ENCODE results near the gene IFT122. TPM values are rescaled to one million over a fixed set of nuclear protein-coding genes. Genes with fewer than 3 reads are reported as not detected.
"Not testable (repeated sequence)": the region's sequence is repeated elsewhere in the genome, so short reads cannot be mapped to it uniquely, and the experiment has no call there.

The IFT122 gene
- total and polyA plus RNA-seq, 12 donors, result 15.7 to 38.4 (median 23.6) TPM

DNA sequence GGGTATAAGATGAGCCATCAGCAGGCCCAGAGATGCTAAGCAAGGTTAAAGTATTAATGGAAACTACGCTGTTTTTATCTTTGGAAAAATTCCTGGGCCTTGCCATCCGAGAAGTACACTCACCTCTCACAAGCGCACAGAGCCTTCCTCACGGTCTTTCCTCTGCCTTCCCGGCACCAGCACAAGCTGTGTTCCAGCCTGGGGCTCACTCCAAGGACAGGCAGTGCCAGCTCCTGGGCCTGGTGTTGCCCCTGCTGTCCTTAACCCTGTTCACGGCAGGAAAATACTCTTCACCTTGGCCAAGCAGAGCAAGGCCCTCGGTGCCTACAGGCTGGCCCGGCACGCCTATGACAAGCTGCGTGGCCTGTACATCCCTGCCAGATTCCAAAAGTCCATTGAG lies 74.1 kb downstream of the IFT122 start:
- Histone ChIP-seq H3K27me3 (no peaks in the 10 kb centered on the region), H3K4me3 (no peak overlapping the region), H3K36me3 (replicated peaks in 1 of 2) (peaks cover 0 to 23% of the 10 kb centered on the region in 2 donors), H3K4me1 (replicated peaks in 1 of 2) (no peaks in the 10 kb centered on the region), H3K9me3 (replicated peaks in 1 of 3) (no peaks in the 10 kb centered on the region), H3K27ac (no peak overlapping the region)
- peak in 2 of 7 donors; percentile 53 to 54 for DNase-seq
- TF ChIP-seq, protein P1, sequence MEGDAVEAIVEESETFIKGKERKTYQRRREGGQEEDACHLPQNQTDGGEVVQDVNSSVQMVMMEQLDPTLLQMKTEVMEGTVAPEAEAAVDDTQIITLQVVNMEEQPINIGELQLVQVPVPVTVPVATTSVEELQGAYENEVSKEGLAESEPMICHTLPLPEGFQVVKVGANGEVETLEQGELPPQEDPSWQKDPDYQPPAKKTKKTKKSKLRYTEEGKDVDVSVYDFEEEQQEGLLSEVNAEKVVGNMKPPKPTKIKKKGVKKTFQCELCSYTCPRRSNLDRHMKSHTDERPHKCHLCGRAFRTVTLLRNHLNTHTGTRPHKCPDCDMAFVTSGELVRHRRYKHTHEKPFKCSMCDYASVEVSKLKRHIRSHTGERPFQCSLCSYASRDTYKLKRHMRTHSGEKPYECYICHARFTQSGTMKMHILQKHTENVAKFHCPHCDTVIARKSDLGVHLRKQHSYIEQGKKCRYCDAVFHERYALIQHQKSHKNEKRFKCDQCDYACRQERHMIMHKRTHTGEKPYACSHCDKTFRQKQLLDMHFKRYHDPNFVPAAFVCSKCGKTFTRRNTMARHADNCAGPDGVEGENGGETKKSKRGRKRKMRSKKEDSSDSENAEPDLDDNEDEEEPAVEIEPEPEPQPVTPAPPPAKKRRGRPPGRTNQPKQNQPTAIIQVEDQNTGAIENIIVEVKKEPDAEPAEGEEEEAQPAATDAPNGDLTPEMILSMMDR (IDR thresholded peaks at IDR 0.05), result no peak
- TF ChIP-seq POLR2A (IDR thresholded peaks at IDR 0.05), result no peak
- 85 to 94% (median 91%) methylated on average over 6 to 10 of the region's 10 CpGs for whole genome bisulfite sequencing, 4 donors
- intact Hi-C loops (cut with DNase I), result no loop called here

DNA sequence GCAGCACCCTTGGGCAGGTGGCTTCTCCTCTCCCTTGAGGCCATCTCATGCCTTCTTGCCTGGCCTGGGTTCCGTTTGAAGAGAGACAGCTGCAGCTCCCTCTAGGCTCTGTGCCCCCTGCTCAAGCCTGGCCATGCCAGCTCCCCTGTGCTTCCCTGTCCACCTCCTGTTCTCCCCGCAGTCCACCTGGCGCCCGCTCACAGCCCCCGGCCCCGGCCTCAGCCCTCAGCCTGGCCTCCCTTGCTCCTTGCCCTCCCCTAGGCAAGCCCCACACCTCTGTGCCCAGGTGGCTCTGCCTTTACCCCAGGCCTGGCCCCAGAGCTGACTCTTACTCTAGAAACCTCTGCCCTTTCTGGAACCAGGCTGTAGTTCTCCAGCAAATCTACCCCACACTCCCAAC lies 74.5 kb downstream of the IFT122 start:
- Histone ChIP-seq H3K9me3 (replicated peaks in 1 of 3) (no peaks in the 10 kb centered on the region), H3K36me3 (replicated peaks in 1 of 2) (peaks cover 0 to 27% of the 10 kb centered on the region in 2 donors), H3K27me3 (no peaks in the 10 kb centered on the region), H3K27ac (no peak overlapping the region), H3K4me1 (replicated peaks in 1 of 2) (no peaks in the 10 kb centered on the region), H3K4me3 (no peak overlapping the region)
- DNase-seq, result no peak
- WGBS, 4 donors, result 95 to 96% (median 96%) methylated on average over 5 to 6 of the region's 6 CpGs
- TF ChIP-seq, protein P1 (IDR thresholded peaks at IDR 0.05), result no peak
- no peak for TF ChIP-seq POLR2A (IDR thresholded peaks at IDR 0.05)
- intact Hi-C loops (cut with DNase I), result no loop called here

DNA sequence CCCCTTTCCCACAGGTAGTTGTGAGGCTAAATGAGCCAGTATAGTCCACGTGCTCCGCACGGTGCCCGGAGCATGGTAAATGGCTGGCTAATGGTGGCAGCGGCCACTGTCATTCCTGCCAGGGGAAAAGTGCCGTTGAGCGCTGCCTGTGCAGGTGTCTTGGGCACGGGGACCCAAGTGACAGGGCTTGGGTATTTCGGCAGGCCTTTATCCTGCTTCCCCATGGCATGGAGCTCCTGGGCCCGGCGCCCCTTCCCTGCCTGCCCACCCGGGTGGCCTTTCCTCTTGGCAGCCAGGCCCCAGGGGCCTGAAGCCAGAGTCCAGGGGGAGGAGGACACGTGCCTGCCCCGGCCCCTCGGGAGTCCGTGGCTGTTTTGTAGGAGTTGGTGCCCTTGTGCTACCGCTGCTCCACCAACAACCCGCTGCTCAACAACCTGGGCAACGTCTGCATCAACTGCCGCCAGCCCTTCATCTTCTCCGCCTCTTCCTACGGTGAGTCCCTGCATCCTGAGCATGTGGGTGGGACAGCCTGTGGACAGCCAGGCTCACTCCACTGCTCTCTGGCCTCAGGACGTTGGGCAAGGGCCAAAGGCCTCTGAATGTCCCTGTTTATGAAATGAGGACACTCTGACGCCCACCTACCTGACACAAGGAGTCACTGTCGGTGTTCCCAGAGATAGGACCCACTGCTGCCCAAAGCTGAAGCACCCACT lies 75.2 kb downstream of the IFT122 start:
- H3K27ac ChIP-seq; H3K27me3 ChIP-seq; H3K4me3 ChIP-seq; H3K9me3 ChIP-seq (replicated peaks in 1 of 3); intact Hi-C loops (cut with DNase I); H3K4me1 ChIP-seq (replicated peaks in 1 of 2); DNase-seq: not testable (repeated sequence)
- peaks cover 0 to 27% of the 10 kb centered on the region in 2 donors for H3K36me3 ChIP-seq (replicated peaks in 1 of 2)
- WGBS, 4 donors, result 92 to 100% (median 95%) methylated on average over 3 to 21 of the region's 25 CpGs

DNA sequence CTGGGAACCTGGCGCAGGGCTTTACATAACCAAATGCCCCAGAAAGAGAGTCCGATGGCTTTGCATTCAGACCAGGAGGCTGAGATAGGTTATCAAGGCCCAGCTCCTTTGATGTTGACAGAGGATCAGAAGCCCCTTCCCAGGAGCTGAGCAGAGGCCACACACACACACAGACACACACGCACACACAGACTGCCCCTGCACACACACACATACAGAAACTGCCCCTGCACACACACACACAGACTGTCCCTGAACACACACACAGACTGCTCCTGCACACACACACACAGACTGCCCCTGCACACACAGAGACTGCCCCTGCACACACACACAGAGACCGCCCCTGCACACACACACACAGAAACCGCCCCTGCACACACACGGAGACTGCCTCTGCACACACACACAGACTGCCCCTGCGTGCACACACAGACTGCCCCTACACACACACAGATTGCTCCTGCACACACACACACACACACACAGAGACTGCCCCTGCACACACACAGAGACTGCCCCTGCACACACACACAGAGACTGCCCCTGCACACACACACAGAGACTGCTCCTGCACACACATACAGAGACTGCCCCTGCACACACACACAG lies 75.9 kb downstream of the IFT122 start:
- 84 to 100% (median 92%) methylated on average over 1 to 7 of the region's 7 CpGs for WGBS, 4 donors
- H3K27me3 ChIP-seq; DNase-seq; H3K4me1 ChIP-seq (replicated peaks in 1 of 2); H3K4me3 ChIP-seq; H3K27ac ChIP-seq; intact Hi-C loops (cut with DNase I); H3K9me3 ChIP-seq (replicated peaks in 1 of 3): not testable (repeated sequence)
- peaks cover 0 to 27% of the 10 kb centered on the region in 2 donors for H3K36me3 ChIP-seq (replicated peaks in 1 of 2)

DNA sequence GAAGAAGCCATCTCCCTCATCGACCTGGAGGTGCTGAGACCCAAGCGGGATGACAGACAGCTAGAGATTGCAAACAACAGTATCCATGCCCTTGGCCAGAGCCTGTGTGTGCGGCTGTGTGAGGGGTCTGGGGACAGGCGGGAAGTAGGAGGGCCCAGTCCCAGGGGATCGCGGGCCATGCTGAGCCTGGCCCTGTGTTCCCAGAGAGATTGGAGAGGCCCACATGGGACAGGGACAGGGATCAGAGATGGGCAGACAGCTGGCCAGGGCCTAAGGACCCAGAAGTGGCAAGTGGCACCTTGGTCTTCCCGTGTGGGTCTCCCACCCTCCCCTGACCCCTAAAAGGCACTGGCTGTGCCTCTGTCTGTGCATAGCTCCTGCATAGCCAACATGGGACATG lies 77.5 kb downstream of the IFT122 start:
- Histone ChIP-seq H3K9me3 (replicated peaks in 1 of 3) (no peaks in the 10 kb centered on the region), H3K4me1 (replicated peaks in 1 of 2) (no peaks in the 10 kb centered on the region), H3K27ac (no peak overlapping the region), H3K36me3 (replicated peaks in 1 of 2) (peaks cover 0 to 19% of the 10 kb centered on the region in 2 donors), H3K27me3 (no peaks in the 10 kb centered on the region), H3K4me3 (no peak overlapping the region)
- intact Hi-C loops (cut with DNase I), result no loop called here
- no peak for DNase-seq
- 85 to 96% (median 89%) methylated on average over 6 to 7 of the region's 7 CpGs for WGBS, 4 donors
- TF ChIP-seq, protein P1 (IDR thresholded peaks at IDR 0.05), result no peak
- TF ChIP-seq POLR2A (IDR thresholded peaks at IDR 0.05), result no peak
